ENCODE data around the gene APP. TPM values are rescaled to one million over a fixed set of nuclear protein-coding genes. Genes with fewer than 3 reads are reported as not detected.

APP gene
- total RNA-seq, 1 donor from 2014 or later: 334 TPM

- DNase-seq (ENCODE audit: low spot score): no peak
- intact Hi-C loops (cut with DNase I): no loop called here
Observed at GRCh38 chr21:25871566-25871965, 299.0 kb downstream of the APP start.

- intact Hi-C loops (cut with DNase I): no loop called here
- DNase-seq (ENCODE audit: low spot score): no peak
Observed at GRCh38 chr21:25870084-25870483, 300.5 kb downstream of the APP start.

- DNase-seq (ENCODE audit: low spot score): no peak
- intact Hi-C loops (cut with DNase I): no loop called here
Observed at GRCh38 chr21:25867061-25867460, 303.5 kb downstream of the APP start.

DNA sequence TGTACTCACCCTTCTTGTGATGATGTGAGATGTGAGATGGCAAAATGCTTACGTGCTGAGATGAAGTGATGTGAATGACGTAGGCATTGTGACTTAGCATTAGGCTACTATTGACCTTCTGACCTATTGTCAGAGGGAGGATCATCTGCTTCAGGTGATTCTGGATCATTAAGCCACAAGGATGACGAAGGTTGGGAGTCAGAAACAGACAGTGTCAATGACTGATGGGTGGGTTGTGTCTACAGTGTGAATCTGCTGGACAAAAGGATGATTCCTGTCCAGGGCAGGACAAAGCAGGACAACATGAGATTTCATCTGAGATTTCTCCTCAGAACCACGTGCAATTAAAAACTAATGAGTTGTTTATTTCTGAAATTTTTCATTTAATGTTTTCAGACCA lies 306.8 kb downstream of the APP start:
- intact Hi-C loops (cut with DNase I): no loop called here

DNA sequence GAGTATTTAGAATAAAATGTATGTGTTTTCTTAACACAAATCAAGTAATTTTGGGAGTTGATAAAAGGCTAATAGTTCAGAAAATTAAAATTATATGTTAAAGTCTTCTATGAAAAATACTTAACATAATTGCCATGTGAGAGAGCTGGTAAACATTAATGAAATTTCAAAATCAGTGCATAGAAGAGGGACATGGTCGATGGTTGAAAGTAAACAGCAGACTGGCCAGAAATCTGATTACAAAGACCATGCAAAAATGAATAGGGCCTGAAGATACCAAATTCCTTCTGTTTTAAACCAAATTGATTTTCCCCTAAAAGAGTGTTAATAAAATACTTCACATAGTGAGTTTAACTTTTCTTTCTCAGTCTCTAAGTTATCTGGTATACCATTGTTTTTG lies 307.5 kb downstream of the APP start:
- intact Hi-C loops (cut with DNase I): no loop called here
- no peak for DNase-seq (ENCODE audit: low spot score)

More for the DNA sequence above, 306.8 kb downstream of the APP start:
- DNase-seq (ENCODE audit: low spot score): no peak

DNA sequence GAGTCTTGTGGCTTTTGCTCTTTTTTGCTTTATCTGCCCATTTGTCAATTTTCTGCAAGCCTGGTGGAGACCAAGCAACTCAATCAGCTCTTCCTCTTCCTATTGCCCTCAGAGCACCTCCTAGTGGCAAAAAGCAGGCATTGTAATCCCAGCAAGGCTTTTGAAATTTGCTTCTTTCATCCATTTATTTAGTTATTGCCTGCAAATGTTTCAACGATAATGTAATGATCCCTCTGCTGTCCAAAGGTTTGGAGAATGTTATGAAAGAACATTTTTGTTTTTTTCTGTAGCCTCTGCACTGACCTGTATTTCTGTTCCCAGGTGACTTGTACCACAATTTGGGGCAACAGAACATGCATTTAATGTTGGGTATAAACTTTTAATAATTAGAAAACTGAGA lies 308.0 kb downstream of the APP start:
- DNase-seq (ENCODE audit: low spot score): no peak
- intact Hi-C loops (cut with DNase I): no loop called here

- DNase-seq (ENCODE audit: low spot score): no peak
- intact Hi-C loops (cut with DNase I): no loop called here
Observed at GRCh38 chr21:25862112-25862511, 308.5 kb downstream of the APP start.

- DNase-seq (ENCODE audit: low spot score): no peak
- intact Hi-C loops (cut with DNase I): no loop called here
Observed at GRCh38 chr21:25859235-25859929, 311.2 kb downstream of the APP start.

GRCh38 chr21:25858325-25858724 lies 312.2 kb downstream of the APP start:
- intact Hi-C loops (cut with DNase I): no loop called here
- no peak for DNase-seq (ENCODE audit: low spot score)

DNA sequence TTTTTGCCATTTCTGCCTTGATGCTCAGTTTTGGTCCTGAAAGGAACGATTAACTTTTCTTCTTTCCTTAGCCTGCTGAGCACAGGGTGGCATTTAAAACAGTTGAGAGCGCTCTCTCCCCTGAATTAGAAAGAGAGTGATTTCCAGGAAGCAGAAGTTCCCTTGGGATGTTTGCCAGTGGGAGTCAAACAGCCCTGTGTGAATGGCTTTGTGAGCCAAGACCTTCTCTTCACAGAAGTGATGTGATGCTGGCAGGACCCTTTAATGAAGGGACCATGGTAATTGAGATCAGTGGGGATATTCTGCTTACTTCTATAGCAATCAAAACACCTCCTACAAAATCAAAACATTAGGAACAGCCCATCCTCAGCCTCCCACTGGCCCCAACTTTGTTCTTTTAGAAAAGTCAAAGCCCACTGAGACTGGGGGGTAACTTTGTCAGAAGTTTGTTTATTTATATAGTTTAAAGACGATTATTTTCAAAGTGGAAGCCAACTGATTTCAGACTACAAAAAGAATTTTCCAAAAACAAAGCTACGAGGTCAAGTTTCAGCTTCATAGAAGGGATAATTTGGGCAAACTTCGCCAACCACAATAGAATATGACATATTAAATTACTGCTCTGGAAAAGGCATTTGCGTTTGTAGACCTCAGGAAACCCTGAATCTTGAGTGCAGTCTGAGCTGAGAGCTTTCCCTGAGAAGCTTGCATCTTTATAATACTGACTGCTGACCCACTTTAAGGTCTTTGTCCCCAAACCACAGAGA lies 313.1 kb downstream of the APP start:
- intact Hi-C loops (cut with DNase I): no loop called here
- DNase-seq (ENCODE audit: low spot score): no peak

GRCh38 chr21:25855576-25855975 lies 315.0 kb downstream of the APP start:
- intact Hi-C loops (cut with DNase I): no loop called here
- DNase-seq (ENCODE audit: low spot score): no peak

GRCh38 chr21:25850126-25850842 lies 320.3 kb downstream of the APP start:
- DNase-seq (ENCODE audit: low spot score): no peak
- intact Hi-C loops (cut with DNase I): no loop called here

GRCh38 chr21:25848309-25848708 lies 322.3 kb downstream of the APP start:
- no peak for DNase-seq (ENCODE audit: low spot score)
- intact Hi-C loops (cut with DNase I): no loop called here

GRCh38 chr21:25845729-25846256 lies 324.8 kb downstream of the APP start:
- no peak for DNase-seq (ENCODE audit: low spot score)
- intact Hi-C loops (cut with DNase I): no loop called here

DNA sequence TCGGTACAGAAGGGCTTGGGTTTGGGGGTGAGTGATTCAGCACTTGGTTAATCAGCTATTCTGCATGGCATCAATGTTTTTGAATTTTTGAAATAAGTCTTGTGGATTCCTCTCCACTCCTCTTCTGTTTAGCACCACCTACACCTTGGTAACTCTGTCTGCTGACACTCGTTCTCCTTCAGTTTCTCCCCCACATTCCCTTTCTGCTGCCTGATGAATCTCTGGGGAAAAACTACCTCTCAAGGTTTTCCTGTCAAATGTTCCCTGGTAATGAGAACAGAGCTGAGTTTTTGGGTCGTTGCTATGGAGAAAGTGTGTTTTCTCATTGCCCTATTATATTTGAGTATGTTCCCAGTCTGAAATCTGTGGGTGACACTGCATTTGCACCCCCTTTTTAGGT lies 327.6 kb downstream of the APP start:
- intact Hi-C loops (cut with DNase I): no loop called here
- no peak for DNase-seq (ENCODE audit: low spot score)

GRCh38 chr21:25838809-25839208 lies 331.8 kb downstream of the APP start:
- intact Hi-C loops (cut with DNase I): no loop called here
- no peak for DNase-seq (ENCODE audit: low spot score)

GRCh38 chr21:25837533-25838265 lies 332.9 kb downstream of the APP start:
- DNase-seq (ENCODE audit: low spot score): no peak
- intact Hi-C loops (cut with DNase I): no loop called here

GRCh38 chr21:25836396-25836795 lies 334.2 kb downstream of the APP start:
- no peak for DNase-seq (ENCODE audit: low spot score)
- intact Hi-C loops (cut with DNase I): no loop called here

GRCh38 chr21:25834381-25834780 lies 336.2 kb downstream of the APP start:
- intact Hi-C loops (cut with DNase I): no loop called here
- no peak for DNase-seq (ENCODE audit: low spot score)
